T follicular helper cell (primary cell): Measurements from ENCODE around the gene KRTAP10-6.
"Not testable (repeated sequence)": the region's sequence is repeated elsewhere in the genome, so short reads cannot be mapped to it uniquely, and the experiment has no call there.

ENCODE experiments used
- DNase-seq: peaks from one replicate; pipeline ENCODE4 v3.0.0-alpha.2; 2020; ENCODE audit warnings: low read depth

The KRTAP10-6 gene

DNA sequence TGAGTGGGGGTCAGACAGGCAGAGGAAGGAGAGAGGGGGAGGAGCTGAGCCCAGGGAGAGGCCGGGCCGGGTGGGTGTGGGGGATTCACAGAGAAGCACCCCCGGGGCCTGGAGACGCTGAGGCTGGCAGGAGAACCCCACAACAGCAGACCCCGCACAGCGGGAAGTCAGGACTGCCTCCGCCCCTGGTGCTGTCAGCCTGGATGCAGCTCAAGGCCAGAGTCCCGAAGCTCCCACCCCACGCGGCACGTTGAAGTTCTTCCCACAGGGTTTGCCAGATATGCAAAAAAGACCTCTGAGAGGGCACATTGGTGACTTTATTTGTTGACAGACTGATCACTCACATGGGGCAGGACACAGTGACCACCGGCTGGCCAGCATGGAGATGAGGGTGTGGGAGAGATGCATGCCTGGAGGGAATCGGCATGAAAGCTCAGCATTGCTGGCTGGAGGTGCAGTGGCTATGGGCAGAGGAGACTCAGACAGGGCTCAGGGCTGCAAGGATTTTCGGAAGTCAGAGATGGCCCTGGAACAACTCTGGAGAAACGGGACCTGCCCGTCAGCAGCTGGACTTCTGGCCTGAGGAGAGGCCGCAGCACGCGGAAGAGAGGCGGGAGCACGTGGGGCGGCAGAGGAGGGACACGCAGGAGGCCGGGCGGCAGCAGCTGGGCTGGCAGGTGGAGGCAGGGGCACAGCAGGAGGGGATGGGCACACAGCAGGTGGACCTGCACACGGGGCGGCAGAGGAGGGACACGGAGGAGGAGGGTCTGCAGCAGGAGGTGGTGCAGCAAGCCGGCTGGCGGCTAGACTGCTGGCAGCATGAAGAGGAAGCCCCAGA, 34.6 kb downstream of the KRTAP10-6 start:
- DNase-seq = no peak

- no peak for DNase-seq
Observed at GRCh38 chr21:44556879-44557278, 35.4 kb downstream of the KRTAP10-6 start.

- DNase-seq = no peak
Observed at GRCh38 chr21:44555200-44555875, 37.0 kb downstream of the KRTAP10-6 start.

- DNase-seq = no peak
Observed at GRCh38 chr21:44552681-44553080, 39.6 kb downstream of the KRTAP10-6 start.

DNA sequence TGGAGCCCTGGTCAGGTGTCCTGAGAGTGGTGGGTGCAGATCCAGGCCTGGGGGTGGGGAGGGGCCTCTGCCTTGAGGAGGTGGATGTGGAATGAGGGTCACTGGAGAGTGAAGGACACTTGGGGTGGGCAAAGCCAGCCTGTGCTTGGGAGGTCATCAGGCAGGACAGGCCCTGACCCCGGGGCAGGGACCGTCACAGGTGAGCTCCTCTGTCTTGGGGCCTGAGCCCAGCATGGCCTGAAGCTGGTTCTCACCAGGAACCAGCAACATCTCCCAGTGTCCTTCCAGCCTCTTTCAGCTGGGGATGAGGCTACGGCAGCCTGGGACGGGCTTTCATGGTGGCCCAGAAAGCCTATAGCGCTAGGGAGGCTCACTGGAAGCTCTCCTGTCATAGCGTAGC, 40.2 kb downstream of the KRTAP10-6 start:
- DNase-seq = no peak

- no peak for DNase-seq
Observed at GRCh38 chr21:44551340-44551961, 40.9 kb downstream of the KRTAP10-6 start, which contains the start of gene KRTAP10-2. Gene KRTAP10-2, minus strand, starts transcription at chr21:44551505. Its CDS starts 47 bp downstream, at chr21:44551458.

- no peak for DNase-seq
Observed at GRCh38 chr21:44550807-44551206, 41.5 kb downstream of the KRTAP10-6 start.

GRCh38 chr21:44550285-44550684, 42.0 kb downstream of the KRTAP10-6 start:
- DNase-seq = not testable (repeated sequence)

DNA sequence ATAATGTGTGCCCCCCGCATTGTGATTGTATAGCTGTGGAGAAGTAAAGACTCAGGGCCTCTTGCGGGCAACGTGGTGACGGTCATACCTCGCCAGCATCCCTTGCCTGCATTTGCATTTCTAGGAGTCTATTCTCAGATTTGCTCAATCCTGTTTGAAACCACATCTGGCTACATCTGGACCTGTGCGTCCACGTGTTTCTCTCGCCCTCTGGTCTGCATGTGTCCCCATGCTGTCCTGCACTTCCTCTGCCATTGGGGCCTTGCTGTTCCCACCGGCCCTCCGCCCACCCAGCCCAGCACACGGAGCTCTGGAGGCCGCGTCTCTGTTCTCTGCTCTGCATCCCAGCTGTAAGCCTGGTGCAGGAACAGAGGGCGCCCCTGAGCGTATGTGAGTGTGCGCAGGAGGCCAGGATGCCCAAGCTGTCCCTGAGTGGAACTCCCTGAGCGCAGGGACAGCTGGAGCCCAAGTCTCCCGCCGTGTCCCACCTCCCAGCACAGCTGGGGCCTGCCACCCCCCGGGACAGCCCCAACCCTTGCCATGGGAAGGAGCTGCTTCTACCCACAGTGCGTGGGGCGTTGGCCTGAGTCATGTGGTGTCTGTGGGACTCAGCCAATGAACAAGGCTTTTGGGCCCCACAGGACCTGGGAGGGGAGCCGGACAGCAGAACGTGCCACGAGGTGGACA, 42.6 kb downstream of the KRTAP10-6 start:
- DNase-seq = no peak

- DNase-seq = no peak
Observed at GRCh38 chr21:44548922-44549321, 43.4 kb downstream of the KRTAP10-6 start.

- DNase-seq = no peak
Observed at GRCh38 chr21:44548381-44548780, 43.9 kb downstream of the KRTAP10-6 start.

- DNase-seq = no peak
Observed at GRCh38 chr21:44547656-44548331, 44.5 kb downstream of the KRTAP10-6 start.

GRCh38 chr21:44544566-44544965, 47.7 kb downstream of the KRTAP10-6 start:
- no peak for DNase-seq

GRCh38 chr21:44542716-44543115, 49.6 kb downstream of the KRTAP10-6 start:
- DNase-seq = no peak
